Measurements from ENCODE around the gene ZNFX1. TPM values are rescaled to one million over a fixed set of nuclear protein-coding genes. Genes with fewer than 3 reads are reported as not detected.

ZNFX1 gene
- polyA plus RNA-seq, 1 donor from 2014 or later, result 5.4 TPM

GRCh38 chr20:49306903-49307620 is 29.2 kb upstream of the ZNFX1 start:
- no peak overlapping the region for H2AFZ ChIP-seq (ENCODE audit: low read depth, low read length)

GRCh38 chr20:49303065-49303552 is 25.3 kb upstream of the ZNFX1 start:
- Histone ChIP-seq H3F3A (ENCODE audit: insufficient read depth, low read length, poor library complexity, severe bottlenecking) (no peaks in the 10 kb centered on the region), H3K9me2 (ENCODE audit: insufficient read depth, low read length) (no peaks in the 10 kb centered on the region), H2AFZ (ENCODE audit: low read depth, low read length) (no peak overlapping the region), H3K4me3 (ENCODE audit: low read length) (no peak overlapping the region), H3K9ac (ENCODE audit: low read length) (no peak overlapping the region), H3K27ac (ENCODE audit: low read length) (no peak overlapping the region), H4K20me1 (ENCODE audit: insufficient read depth) (no peaks in the 10 kb centered on the region), H3K36me3 (ENCODE audit: insufficient read depth, low read length) (no peaks in the 10 kb centered on the region), H3K79me2 (replicated peaks; ENCODE audit: insufficient read depth, low read length) (no peaks in the 10 kb centered on the region), H3K27me3 (ENCODE audit: insufficient read depth, low read depth, low read length) (no peaks in the 10 kb centered on the region), H3K9me3 (ENCODE audit: low read length) (no peaks in the 10 kb centered on the region), H3K4me2 (ENCODE audit: low read length) (no peak overlapping the region)
- TF ChIP-seq CTCF (IDR thresholded peaks at IDR 0.05; ENCODE audit: poor library complexity, severe bottlenecking), result no peak
- TF ChIP-seq TAF1 (IDR thresholded peaks at IDR 0.05; ENCODE audit: low read depth), result no peak
- no peak for TF ChIP-seq REST (IDR thresholded peaks at IDR 0.05; ENCODE audit: borderline replicate concordance)
- no peak for TF ChIP-seq SMC3 (conservative IDR thresholded peaks at IDR 0.05; ENCODE audit: poor library complexity)

More at GRCh38 chr20:49306903-49307620, 29.2 kb upstream of the ZNFX1 start:
- Histone ChIP-seq H3K9me3 (ENCODE audit: low read length) (no peaks in the 10 kb centered on the region), H3K27me3 (ENCODE audit: insufficient read depth, low read depth, low read length) (no peaks in the 10 kb centered on the region), H3K79me2 (replicated peaks; ENCODE audit: insufficient read depth, low read length) (no peaks in the 10 kb centered on the region), H3K9ac (ENCODE audit: low read length) (no peak overlapping the region), H3K4me2 (ENCODE audit: low read length) (no peak overlapping the region), H3K36me3 (ENCODE audit: insufficient read depth, low read length) (no peaks in the 10 kb centered on the region), H3K4me3 (ENCODE audit: low read length) (no peak overlapping the region), H3K27ac (ENCODE audit: low read length) (no peak overlapping the region), H3K9me2 (ENCODE audit: insufficient read depth, low read length) (no peaks in the 10 kb centered on the region), H4K20me1 (ENCODE audit: insufficient read depth) (no peaks in the 10 kb centered on the region), H3F3A (ENCODE audit: insufficient read depth, low read length, poor library complexity, severe bottlenecking) (no peaks in the 10 kb centered on the region)
- TF ChIP-seq EZH2 (IDR thresholded peaks at IDR 0.05; ENCODE audit: borderline replicate concordance, insufficient read depth, low read length, poor library complexity, severe bottlenecking), result no peak
- TF ChIP-seq SMC3 (conservative IDR thresholded peaks at IDR 0.05; ENCODE audit: poor library complexity), result no peak
- TF ChIP-seq MXI1 (conservative IDR thresholded peaks at IDR 0.05; ENCODE audit: poor library complexity, severe bottlenecking), result no peak
- TF ChIP-seq CTCF (IDR thresholded peaks at IDR 0.05; ENCODE audit: poor library complexity, severe bottlenecking), result no peak
- no peak for TF ChIP-seq POLR2AphosphoS5 (IDR thresholded peaks at IDR 0.05)
- TF ChIP-seq REST (IDR thresholded peaks at IDR 0.05; ENCODE audit: borderline replicate concordance), result no peak
- no peak for TF ChIP-seq RAD21 (conservative IDR thresholded peaks at IDR 0.05)
- no peak for TF ChIP-seq TAF1 (IDR thresholded peaks at IDR 0.05; ENCODE audit: low read depth)
- TF ChIP-seq EP300 (conservative IDR thresholded peaks at IDR 0.05; ENCODE audit: poor library complexity, severe bottlenecking), result no peak

Data from neural cell (in vitro differentiated cells).